Uterus (tissue), 2 donors: ENCODE results near the gene EXOC4.

ENCODE experiments used
- POLR2A ChIP-seq, 2 donors: fragments of 450-650 bp; IDR thresholded peaks; one replicate each; pipeline ENCODE4 v1.6.1; 2016; ENCODE audit warnings: antibody characterized with exemption in 2 of 2, mild to moderate bottlenecking in 1 of 2, moderate library complexity in 1 of 2
- TF ChIP-seq, protein P1 (sequence below), 4 experiments: fragments of 200-600 bp in 2 of 4; fragments of 450-650 bp in 2 of 4; sonication (generic) in 2 of 4; IDR thresholded peaks; one replicate each; pipeline ENCODE4 v1.5.1; 2016 to 2019; ENCODE audit warnings: antibody characterized with exemption in 4 of 4, mild to moderate bottlenecking in 2 of 4, moderate library complexity in 1 of 4

DNA sequence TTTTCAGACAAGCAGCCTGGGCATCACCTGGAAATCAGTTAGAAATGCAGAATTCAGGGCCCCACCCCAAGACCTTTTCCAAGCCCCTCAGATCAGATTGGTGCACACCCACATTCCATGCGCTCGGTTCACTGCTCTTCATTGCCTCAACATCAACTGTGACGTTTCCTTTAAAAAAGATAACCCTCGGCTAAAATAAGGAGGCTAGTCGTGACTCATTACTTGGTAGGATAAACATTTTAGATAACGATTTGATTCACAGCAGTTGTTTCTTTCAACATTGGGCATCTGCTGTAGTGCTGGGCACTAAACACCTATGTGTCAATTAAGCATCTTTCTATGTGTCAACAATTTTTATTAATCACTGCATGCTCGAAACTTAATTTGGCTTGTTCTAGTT is 683.2 kb downstream of the EXOC4 start:
- TF ChIP-seq, protein P1, sequence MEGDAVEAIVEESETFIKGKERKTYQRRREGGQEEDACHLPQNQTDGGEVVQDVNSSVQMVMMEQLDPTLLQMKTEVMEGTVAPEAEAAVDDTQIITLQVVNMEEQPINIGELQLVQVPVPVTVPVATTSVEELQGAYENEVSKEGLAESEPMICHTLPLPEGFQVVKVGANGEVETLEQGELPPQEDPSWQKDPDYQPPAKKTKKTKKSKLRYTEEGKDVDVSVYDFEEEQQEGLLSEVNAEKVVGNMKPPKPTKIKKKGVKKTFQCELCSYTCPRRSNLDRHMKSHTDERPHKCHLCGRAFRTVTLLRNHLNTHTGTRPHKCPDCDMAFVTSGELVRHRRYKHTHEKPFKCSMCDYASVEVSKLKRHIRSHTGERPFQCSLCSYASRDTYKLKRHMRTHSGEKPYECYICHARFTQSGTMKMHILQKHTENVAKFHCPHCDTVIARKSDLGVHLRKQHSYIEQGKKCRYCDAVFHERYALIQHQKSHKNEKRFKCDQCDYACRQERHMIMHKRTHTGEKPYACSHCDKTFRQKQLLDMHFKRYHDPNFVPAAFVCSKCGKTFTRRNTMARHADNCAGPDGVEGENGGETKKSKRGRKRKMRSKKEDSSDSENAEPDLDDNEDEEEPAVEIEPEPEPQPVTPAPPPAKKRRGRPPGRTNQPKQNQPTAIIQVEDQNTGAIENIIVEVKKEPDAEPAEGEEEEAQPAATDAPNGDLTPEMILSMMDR (IDR thresholded peaks at IDR 0.05): no peak
- TF ChIP-seq POLR2A (IDR thresholded peaks at IDR 0.05): no peak
